ENCODE data around the gene VILL. TPM values are rescaled to one million over a fixed set of nuclear protein-coding genes. Genes with fewer than 3 reads are reported as not detected.

VILL gene
- total RNA-seq, 1 experiment from 2014 or later: 1.2 TPM

DNA sequence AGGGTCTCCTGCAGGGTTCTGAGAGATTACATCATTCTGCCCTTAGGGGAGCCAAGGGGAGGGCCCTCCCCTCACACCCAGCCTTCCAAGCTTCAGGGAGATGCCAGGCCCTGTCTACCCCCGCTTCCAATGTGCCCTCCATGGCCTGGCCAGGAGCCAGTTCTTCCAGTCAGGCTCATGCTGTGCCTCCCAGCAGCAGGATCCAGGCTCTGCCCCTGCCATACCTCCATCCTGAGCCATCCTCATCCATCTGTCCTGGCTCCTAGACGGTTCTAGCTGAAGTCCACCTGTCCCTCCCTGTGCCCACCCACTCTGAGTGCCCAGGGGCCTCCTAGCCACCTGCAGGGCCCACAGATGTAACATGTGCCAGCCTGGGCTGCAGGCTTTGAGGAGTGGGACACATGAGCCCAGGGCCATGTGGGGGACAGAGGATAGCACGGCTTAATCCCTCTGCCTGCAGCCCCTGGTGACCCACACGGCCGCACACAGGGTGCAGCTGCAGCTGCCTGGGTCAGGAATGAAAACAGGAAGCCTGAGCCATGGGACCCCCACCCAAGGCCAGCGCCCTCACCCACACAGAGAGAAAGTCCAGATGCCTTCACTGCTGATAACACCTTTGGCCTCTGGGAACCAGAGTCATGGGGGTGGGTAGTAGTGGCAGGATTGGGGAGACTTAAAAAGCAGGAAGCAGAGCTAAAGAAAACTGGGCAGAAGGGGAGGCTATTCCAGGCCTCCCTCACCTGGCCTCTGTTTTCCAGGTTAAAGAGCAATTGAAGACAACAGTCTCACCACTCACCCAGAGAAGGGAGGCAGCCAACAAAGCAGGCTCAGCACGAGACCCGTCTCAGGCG lies 27.1 kb downstream of the VILL start:
- no peak overlapping the region for H3K4me3 ChIP-seq (replicated peaks in 1 of 2; ENCODE audit: low read depth in 1 of 2, low read length in 2 of 2)
- H3K9ac ChIP-seq (ENCODE audit: low read length): no peak overlapping the region
- H3K9me3 ChIP-seq (ENCODE audit: control insufficient read depth in 1 of 2, insufficient read depth in 1 of 2, low read depth in 1 of 2, low read length in 2 of 2): no peaks in the 10 kb centered on the region; a peak in 1 of 4 replicates
- no TSS peak for BruUV-seq (replicated peaks)
- DNase-seq (ENCODE audit: low read depth, low spot score) (no peak), ATAC-seq (no peak)
- H2AFZ ChIP-seq (ENCODE audit: low read depth, low read length, poor library complexity, severe bottlenecking): no peak overlapping the region
- H3K4me1 ChIP-seq (ENCODE audit: control insufficient read depth in 1 of 2, insufficient read depth in 2 of 2, low read length in 2 of 2): no peaks in the 10 kb centered on the region
- TF ChIP-seq SRF (IDR thresholded peaks at IDR 0.05; ENCODE audit: low read depth): no peak
- no peak for TF ChIP-seq POLR2A (IDR thresholded peaks at IDR 0.05; ENCODE audit: borderline replicate concordance, extremely low read depth, insufficient read depth, insufficient read length)
- no peak for TF ChIP-seq EZH2 (IDR thresholded peaks at IDR 0.05)
- no peak for TF ChIP-seq ZNF274 (IDR thresholded peaks at IDR 0.05; ENCODE audit: low read depth, low read length)
- no peak for TF ChIP-seq RAD21 (IDR thresholded peaks at IDR 0.05; ENCODE audit: low read depth)
- TF ChIP-seq FOSL1 (IDR thresholded peaks at IDR 0.05; ENCODE audit: low read depth): no peak
- no peak for TF ChIP-seq POLR2AphosphoS5 (IDR thresholded peaks at IDR 0.05; ENCODE audit: low read depth, low read length)
- H4K20me1 ChIP-seq (ENCODE audit: insufficient read depth): no peaks in the 10 kb centered on the region
- RAD21 ChIA-PET (ENCODE audit: low non-redundant PET in 1 of 2, low total read pairs in 2 of 2, uncharacterized antibody in 2 of 2, unreplicated experiment in 2 of 2): no interaction called here
- no peaks in the 10 kb centered on the region for H3K79me2 ChIP-seq (ENCODE audit: insufficient read depth, low read length)
- intact Hi-C loops (cut with micrococcal nuclease): no loop called here
- no peaks in the 10 kb centered on the region for H3K27me3 ChIP-seq (ENCODE audit: insufficient read depth, low read length)
- CTCF ChIA-PET: no interaction called here
- no peaks in the 10 kb centered on the region for H3K9me2 ChIP-seq (ENCODE audit: insufficient read depth)
- peaks cover 0 to 7% of the 10 kb centered on the region in 2 experiments; a peak in 2 of 4 replicates for H3K36me3 ChIP-seq (ENCODE audit: control insufficient read depth in 1 of 2, insufficient read depth in 2 of 2, low read length in 2 of 2)
- POLR2A ChIA-PET: no interaction called here
- H3K27ac ChIP-seq (ENCODE audit: low read depth, low read length): no peak overlapping the region
- H3K4me2 ChIP-seq (ENCODE audit: low read length): no peak overlapping the region

DNA sequence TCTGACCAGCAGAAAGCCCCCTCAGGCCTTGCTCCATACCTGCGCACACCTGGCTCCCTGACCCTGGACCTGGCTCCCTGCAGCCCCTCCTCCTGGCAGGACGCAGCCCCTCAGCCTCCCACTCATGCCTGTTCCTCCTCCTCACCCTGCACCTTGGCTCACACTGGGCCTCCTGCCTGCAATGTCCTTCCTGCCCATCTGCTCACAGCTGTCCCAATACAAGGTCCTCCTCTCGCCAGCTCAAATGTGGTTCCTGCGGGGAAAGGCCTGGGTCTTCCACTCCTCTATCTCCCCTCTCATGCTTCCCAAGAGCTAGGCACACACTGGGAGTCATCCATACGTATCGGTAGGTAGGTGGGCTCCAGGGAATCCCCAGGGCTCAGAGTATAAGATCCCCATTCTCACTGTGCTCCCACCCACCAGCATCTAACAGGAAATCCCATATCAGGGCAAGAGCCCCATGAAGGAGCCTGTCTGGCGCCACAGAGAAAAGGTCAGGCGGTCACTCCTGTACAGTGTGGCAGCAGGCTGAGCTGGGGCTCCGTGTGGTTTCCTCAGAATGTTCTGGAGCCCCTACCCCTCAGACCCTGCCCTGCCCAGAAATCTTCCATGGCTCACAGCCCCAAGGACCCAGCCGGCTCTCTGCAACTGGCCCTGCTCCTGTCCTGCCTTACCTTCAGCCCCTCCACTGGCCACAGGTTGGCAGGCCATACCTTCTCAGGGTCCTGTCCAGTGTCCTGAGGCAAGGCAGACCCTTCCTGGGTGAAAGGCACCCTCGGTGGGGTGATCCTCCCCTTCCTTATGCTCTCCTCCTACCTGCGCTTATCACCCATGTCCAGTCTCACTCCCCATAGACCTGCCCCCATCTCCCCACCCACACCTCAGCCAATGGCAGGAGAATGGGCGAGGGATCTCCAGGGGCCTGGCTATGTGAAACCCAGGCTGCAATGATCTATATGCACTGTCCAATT lies 28.0 kb downstream of the VILL start:
- peaks cover 0 to 7% of the 10 kb centered on the region in 2 experiments; a peak in 2 of 4 replicates for H3K36me3 ChIP-seq (ENCODE audit: control insufficient read depth in 1 of 2, insufficient read depth in 2 of 2, low read length in 2 of 2)
- no TSS peak for BruUV-seq (replicated peaks)
- no peaks in the 10 kb centered on the region for H4K20me1 ChIP-seq (ENCODE audit: insufficient read depth)
- ChIA-PET CTCF (no interaction called here), POLR2A (no interaction called here), RAD21 (ENCODE audit: low non-redundant PET in 1 of 2, low total read pairs in 2 of 2, uncharacterized antibody in 2 of 2, unreplicated experiment in 2 of 2) (no interaction called here)
- H3K9me3 ChIP-seq (ENCODE audit: control insufficient read depth in 1 of 2, insufficient read depth in 1 of 2, low read depth in 1 of 2, low read length in 2 of 2): no peaks in the 10 kb centered on the region; a peak in 1 of 4 replicates
- no peak overlapping the region for H3K9ac ChIP-seq (ENCODE audit: low read length)
- no peaks in the 10 kb centered on the region for H3K79me2 ChIP-seq (ENCODE audit: insufficient read depth, low read length)
- ATAC-seq (no peak), DNase-seq (ENCODE audit: low read depth, low spot score) (no peak)
- peaks cover 0 to 3% of the 10 kb centered on the region in 2 experiments; a peak in 1 of 4 replicates for H3K4me1 ChIP-seq (ENCODE audit: control insufficient read depth in 1 of 2, insufficient read depth in 2 of 2, low read length in 2 of 2)
- no peak overlapping the region for H3K27ac ChIP-seq (ENCODE audit: low read depth, low read length)
- H3K9me2 ChIP-seq (ENCODE audit: insufficient read depth): no peaks in the 10 kb centered on the region
- no peak overlapping the region for H3K4me2 ChIP-seq (ENCODE audit: low read length)
- H3K27me3 ChIP-seq (ENCODE audit: insufficient read depth, low read length): no peaks in the 10 kb centered on the region
- H3K4me3 ChIP-seq (replicated peaks in 1 of 2; ENCODE audit: low read depth in 1 of 2, low read length in 2 of 2): no peak overlapping the region
- no peak overlapping the region for H2AFZ ChIP-seq (ENCODE audit: low read depth, low read length, poor library complexity, severe bottlenecking)
- intact Hi-C loops (cut with micrococcal nuclease): no loop called here
- TF ChIP-seq, protein P1, sequence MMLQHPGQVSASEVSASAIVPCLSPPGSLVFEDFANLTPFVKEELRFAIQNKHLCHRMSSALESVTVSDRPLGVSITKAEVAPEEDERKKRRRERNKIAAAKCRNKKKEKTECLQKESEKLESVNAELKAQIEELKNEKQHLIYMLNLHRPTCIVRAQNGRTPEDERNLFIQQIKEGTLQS (IDR thresholded peaks at IDR 0.05): no peak
- TF ChIP-seq, protein P2, sequence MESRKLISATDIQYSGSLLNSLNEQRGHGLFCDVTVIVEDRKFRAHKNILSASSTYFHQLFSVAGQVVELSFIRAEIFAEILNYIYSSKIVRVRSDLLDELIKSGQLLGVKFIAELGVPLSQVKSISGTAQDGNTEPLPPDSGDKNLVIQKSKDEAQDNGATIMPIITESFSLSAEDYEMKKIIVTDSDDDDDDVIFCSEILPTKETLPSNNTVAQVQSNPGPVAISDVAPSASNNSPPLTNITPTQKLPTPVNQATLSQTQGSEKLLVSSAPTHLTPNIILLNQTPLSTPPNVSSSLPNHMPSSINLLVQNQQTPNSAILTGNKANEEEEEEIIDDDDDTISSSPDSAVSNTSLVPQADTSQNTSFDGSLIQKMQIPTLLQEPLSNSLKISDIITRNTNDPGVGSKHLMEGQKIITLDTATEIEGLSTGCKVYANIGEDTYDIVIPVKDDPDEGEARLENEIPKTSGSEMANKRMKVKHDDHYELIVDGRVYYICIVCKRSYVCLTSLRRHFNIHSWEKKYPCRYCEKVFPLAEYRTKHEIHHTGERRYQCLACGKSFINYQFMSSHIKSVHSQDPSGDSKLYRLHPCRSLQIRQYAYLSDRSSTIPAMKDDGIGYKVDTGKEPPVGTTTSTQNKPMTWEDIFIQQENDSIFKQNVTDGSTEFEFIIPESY (IDR thresholded peaks at IDR 0.05; ENCODE audit: extremely low read depth, insufficient replicate concordance, low read length): no peak
- TF ChIP-seq POLR2AphosphoS5 (IDR thresholded peaks at IDR 0.05; ENCODE audit: low read depth, low read length) (no peak), ZFX (IDR thresholded peaks at IDR 0.05) (no peak)
- TF ChIP-seq, protein P3, sequence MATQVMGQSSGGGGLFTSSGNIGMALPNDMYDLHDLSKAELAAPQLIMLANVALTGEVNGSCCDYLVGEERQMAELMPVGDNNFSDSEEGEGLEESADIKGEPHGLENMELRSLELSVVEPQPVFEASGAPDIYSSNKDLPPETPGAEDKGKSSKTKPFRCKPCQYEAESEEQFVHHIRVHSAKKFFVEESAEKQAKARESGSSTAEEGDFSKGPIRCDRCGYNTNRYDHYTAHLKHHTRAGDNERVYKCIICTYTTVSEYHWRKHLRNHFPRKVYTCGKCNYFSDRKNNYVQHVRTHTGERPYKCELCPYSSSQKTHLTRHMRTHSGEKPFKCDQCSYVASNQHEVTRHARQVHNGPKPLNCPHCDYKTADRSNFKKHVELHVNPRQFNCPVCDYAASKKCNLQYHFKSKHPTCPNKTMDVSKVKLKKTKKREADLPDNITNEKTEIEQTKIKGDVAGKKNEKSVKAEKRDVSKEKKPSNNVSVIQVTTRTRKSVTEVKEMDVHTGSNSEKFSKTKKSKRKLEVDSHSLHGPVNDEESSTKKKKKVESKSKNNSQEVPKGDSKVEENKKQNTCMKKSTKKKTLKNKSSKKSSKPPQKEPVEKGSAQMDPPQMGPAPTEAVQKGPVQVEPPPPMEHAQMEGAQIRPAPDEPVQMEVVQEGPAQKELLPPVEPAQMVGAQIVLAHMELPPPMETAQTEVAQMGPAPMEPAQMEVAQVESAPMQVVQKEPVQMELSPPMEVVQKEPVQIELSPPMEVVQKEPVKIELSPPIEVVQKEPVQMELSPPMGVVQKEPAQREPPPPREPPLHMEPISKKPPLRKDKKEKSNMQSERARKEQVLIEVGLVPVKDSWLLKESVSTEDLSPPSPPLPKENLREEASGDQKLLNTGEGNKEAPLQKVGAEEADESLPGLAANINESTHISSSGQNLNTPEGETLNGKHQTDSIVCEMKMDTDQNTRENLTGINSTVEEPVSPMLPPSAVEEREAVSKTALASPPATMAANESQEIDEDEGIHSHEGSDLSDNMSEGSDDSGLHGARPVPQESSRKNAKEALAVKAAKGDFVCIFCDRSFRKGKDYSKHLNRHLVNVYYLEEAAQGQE (IDR thresholded peaks at IDR 0.05; ENCODE audit: low read depth): no peak
